ENCODE data around the gene RAB10. TPM values are rescaled to one million over a fixed set of nuclear protein-coding genes. Genes with fewer than 3 reads are reported as not detected.
A peak's percentile ranks its signal among the peaks of the same experiment; 100 is the strongest.

The RAB10 gene
- total RNA-seq, 2 experiments from 2014 or later, result 13.5 to 13.8 TPM

DNA sequence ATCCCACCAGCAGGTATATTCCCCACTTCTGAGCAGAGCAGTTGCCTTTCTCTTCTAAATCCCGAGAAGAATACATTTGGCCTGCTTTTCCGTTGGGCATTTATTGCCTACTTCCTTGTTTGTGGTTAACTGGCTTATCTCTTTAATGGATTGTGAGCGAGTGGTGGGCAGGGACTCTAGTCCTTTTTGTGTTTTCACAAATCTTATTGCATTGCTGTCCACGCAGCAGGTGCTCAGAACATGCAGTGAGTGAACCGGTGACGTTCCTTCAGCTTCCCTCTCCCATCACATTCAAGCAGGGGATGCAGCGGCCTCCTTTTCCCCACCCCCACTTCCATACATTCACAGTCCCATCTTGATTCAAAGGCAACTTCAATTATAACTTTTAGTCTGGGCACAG, 110.1 kb downstream of the RAB10 start:
- no peak overlapping the region for H3K27ac Mint-ChIP-seq
- Histone ChIP-seq H3K27ac (ENCODE audit: low read depth in 1 of 2, low read length in 2 of 2) (no peak overlapping the region), H3K36me3 (ENCODE audit: insufficient read depth, low read length) (no peaks in the 10 kb centered on the region), H3K4me1 (ENCODE audit: insufficient read depth, low read length) (no peaks in the 10 kb centered on the region), H3K9me3 (ENCODE audit: control insufficient read depth in 1 of 2, insufficient read depth in 1 of 2, low read length in 2 of 2) (no peaks in the 10 kb centered on the region), H3K4me3 (ENCODE audit: low read length) (no peak overlapping the region), H3K27me3 (ENCODE audit: control insufficient read depth in 1 of 2, insufficient read depth in 2 of 2, low read length in 2 of 2) (peaks cover 0 to 5% of the 10 kb centered on the region in 2 experiments)
- H3K4me1 Mint-ChIP-seq (ENCODE audit: low read depth), result no peaks in the 10 kb centered on the region
- H3K36me3 Mint-ChIP-seq (ENCODE audit: low read depth), result no peaks in the 10 kb centered on the region
- intact Hi-C loops (cut with DNase I, micrococcal nuclease), result loop anchor here (2.0 to 10.0 kb wide), 4 partner anchors 55 to 539 kb away; no protein-coding TSS in a partner anchor
- no peak for ATAC-seq (ENCODE audit: poor library complexity)
- ChIA-PET CTCF (interaction anchor here (1.6 to 1.7 kb wide), 2 partner anchors 56 to 152 kb away, joined by 3 to 11 read pairs; no protein-coding TSS in a partner anchor), POLR2A (no interaction called here)
- DNase-seq, result no peak
- H3K9me3 Mint-ChIP-seq, result no peaks in the 10 kb centered on the region
- TF ChIP-seq, protein P1, sequence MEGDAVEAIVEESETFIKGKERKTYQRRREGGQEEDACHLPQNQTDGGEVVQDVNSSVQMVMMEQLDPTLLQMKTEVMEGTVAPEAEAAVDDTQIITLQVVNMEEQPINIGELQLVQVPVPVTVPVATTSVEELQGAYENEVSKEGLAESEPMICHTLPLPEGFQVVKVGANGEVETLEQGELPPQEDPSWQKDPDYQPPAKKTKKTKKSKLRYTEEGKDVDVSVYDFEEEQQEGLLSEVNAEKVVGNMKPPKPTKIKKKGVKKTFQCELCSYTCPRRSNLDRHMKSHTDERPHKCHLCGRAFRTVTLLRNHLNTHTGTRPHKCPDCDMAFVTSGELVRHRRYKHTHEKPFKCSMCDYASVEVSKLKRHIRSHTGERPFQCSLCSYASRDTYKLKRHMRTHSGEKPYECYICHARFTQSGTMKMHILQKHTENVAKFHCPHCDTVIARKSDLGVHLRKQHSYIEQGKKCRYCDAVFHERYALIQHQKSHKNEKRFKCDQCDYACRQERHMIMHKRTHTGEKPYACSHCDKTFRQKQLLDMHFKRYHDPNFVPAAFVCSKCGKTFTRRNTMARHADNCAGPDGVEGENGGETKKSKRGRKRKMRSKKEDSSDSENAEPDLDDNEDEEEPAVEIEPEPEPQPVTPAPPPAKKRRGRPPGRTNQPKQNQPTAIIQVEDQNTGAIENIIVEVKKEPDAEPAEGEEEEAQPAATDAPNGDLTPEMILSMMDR (IDR thresholded peaks at IDR 0.05), result no peak
- peaks cover 4% of the 10 kb centered on the region for H3K27me3 Mint-ChIP-seq
- no peak overlapping the region for H3K4me3 Mint-ChIP-seq

DNA sequence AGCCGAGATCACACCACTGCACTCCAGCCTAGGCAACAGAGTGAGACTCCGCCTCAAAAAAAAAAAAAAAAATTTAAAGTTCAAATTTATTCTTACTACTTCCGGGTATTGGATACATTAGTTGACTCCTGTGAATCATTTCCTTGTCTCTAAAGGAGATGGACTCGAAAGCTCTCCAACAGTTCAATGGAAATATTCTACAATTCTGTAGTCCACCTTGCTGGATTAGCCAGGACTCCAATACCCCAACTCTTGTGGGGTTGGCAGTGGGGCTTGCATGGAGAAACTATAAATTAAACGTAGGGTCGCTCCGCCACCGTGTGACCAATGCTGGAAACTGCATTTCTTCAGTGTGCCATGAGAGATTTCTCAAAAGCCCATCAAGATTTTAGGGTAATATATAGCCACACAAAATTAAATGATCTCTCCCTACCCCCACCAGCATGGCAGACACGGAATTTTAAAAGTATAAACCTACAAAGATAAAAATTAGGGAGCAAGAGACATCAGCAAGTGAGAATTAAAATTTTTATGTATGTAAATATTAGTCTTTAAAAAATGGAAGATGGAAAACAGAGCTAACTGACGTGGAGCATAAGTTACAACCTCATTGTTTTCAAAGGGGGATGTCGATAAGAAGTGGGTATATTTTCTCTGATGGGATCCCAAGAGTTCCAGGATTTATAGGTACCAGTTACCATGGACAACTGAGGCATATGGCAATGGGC, 111.2 kb downstream of the RAB10 start:
- ChIA-PET CTCF (interaction anchor here (0.7 to 1.6 kb wide), 5 partner anchors 15 to 194 kb away, joined by 3 to 11 read pairs (median 3); no protein-coding TSS in a partner anchor), POLR2A (interaction anchor here (0.6 to 0.7 kb wide), 2 partner anchors 25 to 40 kb away, joined by 3 to 5 read pairs; no protein-coding TSS in a partner anchor)
- DNase-seq (peak; percentile 31 to 77 (median 50)), ATAC-seq (ENCODE audit: poor library complexity) (peak; percentile 80)
- TF ChIP-seq, protein P1 (IDR thresholded peaks at IDR 0.05), result peak; percentile 76
- Histone ChIP-seq H3K27ac (ENCODE audit: low read depth in 1 of 2, low read length in 2 of 2) (no peak overlapping the region), H3K4me1 (ENCODE audit: insufficient read depth, low read length) (no peaks in the 10 kb centered on the region), H3K9me3 (ENCODE audit: control insufficient read depth in 1 of 2, insufficient read depth in 1 of 2, low read length in 2 of 2) (no peaks in the 10 kb centered on the region), H3K4me3 (ENCODE audit: low read length) (no peak overlapping the region), H3K27me3 (ENCODE audit: control insufficient read depth in 1 of 2, insufficient read depth in 2 of 2, low read length in 2 of 2) (peaks cover 3 to 10% of the 10 kb centered on the region in 2 experiments), H3K36me3 (ENCODE audit: insufficient read depth, low read length) (no peaks in the 10 kb centered on the region)
- Mint-ChIP-seq H3K27ac (no peak overlapping the region), H3K36me3 (ENCODE audit: low read depth) (no peaks in the 10 kb centered on the region), H3K27me3 (peaks cover 11% of the 10 kb centered on the region), H3K4me3 (no peak overlapping the region), H3K4me1 (ENCODE audit: low read depth) (no peaks in the 10 kb centered on the region), H3K9me3 (no peaks in the 10 kb centered on the region)
- intact Hi-C loops (cut with DNase I, micrococcal nuclease), result loop anchor here (1.0 to 10.0 kb wide), 7 partner anchors 56 to 540 kb away; no protein-coding TSS in a partner anchor

DNA sequence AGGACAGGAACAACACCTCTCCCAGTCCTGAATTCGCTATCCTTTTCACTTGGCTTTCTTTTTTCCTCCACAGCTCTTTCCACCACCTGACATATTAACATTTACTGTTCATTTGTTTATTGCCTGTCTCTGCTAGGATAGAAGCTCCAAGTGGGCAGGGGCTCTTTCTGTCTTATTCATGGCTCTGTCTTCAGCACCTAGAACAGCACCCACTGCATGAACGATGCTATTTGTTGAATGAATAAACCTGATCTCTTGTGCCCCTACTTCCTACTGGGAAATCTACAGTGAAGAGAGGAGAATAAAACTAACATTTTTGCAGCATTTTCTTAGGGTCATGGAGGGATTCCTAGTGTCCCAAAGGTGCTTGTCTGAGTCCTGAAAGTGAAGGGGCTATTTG, 114.6 kb downstream of the RAB10 start:
- no peak overlapping the region for H3K27ac ChIP-seq (ENCODE audit: low read depth in 1 of 2, low read length in 2 of 2)
- TF ChIP-seq, protein P1 (IDR thresholded peaks at IDR 0.05), result no peak
- H3K36me3 Mint-ChIP-seq (ENCODE audit: low read depth), result no peaks in the 10 kb centered on the region
- H3K4me1 Mint-ChIP-seq (ENCODE audit: low read depth), result no peaks in the 10 kb centered on the region
- no peaks in the 10 kb centered on the region for H3K9me3 ChIP-seq (ENCODE audit: control insufficient read depth in 1 of 2, insufficient read depth in 1 of 2, low read length in 2 of 2)
- intact Hi-C loops (cut with DNase I, micrococcal nuclease), result loop anchor here (5.0 to 10.0 kb wide), 3 partner anchors 294 to 544 kb away; no protein-coding TSS in a partner anchor
- ChIA-PET POLR2A (interaction anchor here (1.5 kb wide), 1 partner anchor 157 kb away, joined by 4 read pairs; no protein-coding TSS in a partner anchor), CTCF (interaction anchor here (1.4 kb wide), 1 partner anchor 157 kb away, joined by 5 read pairs; no protein-coding TSS in a partner anchor)
- ATAC-seq (ENCODE audit: poor library complexity) (no peak), DNase-seq (no peak)
- H3K27ac Mint-ChIP-seq, result no peak overlapping the region
- no peaks in the 10 kb centered on the region for H3K9me3 Mint-ChIP-seq
- no peaks in the 10 kb centered on the region for H3K36me3 ChIP-seq (ENCODE audit: insufficient read depth, low read length)
- H3K4me3 Mint-ChIP-seq, result no peak overlapping the region
- H3K4me1 ChIP-seq (ENCODE audit: insufficient read depth, low read length), result no peaks in the 10 kb centered on the region
- no peak overlapping the region for H3K4me3 ChIP-seq (ENCODE audit: low read length)
- H3K27me3 ChIP-seq (ENCODE audit: control insufficient read depth in 1 of 2, insufficient read depth in 2 of 2, low read length in 2 of 2), result peaks cover 7 to 22% of the 10 kb centered on the region in 2 experiments
- peaks cover 29% of the 10 kb centered on the region for H3K27me3 Mint-ChIP-seq
